HEK293 (cell line): ENCODE measurements around the gene CCDC88C.

Experiments
- CTCF ChIA-PET: fragments of 350-600 bp; formaldehyde crosslinking; extraction: SDS; loops from one replicate; lab custom pipeline; 2021; ENCODE audit warnings: antibody characterized with exemption; lab: Yijun Ruan, JAX
- POLR2A ChIA-PET: fragments of 300-600 bp; formaldehyde crosslinking; extraction: SDS; loops from one replicate; lab custom pipeline; 2020; ENCODE audit warnings: antibody characterized with exemption, inconsistent platforms; lab: Yijun Ruan, JAX
- H3K27ac ChIP-seq: fragments of 200-500 bp; sonication (Bioruptor generic); 2 replicates; pipeline ENCODE4 v1.5.1; 2014; ENCODE audit warnings: low read depth, low read length, control low read depth, inconsistent platforms; ENCODE audit errors: extremely low read depth
- H3K36me3 ChIP-seq, 2 experiments: fragments of 200-500 bp in 1 of 2; sonication (Bioruptor generic) in 1 of 2; 1 replicate in 1 of 2; 2 replicates in 1 of 2; pipeline ENCODE4 v1.5.1; 2014 to 2017; ENCODE audit warnings: inconsistent platforms in 2 of 2, low read length in 2 of 2; ENCODE audit not compliant: control insufficient read depth in 2 of 2, insufficient read depth in 1 of 2
- H3K4me1 ChIP-seq: fragments of 200-500 bp; sonication (Bioruptor generic); 2 replicates; pipeline ENCODE4 v1.5.1; 2014; ENCODE audit warnings: mild to moderate bottlenecking, low read length, inconsistent platforms; ENCODE audit not compliant: control insufficient read depth, insufficient read depth
- H3K4me3 ChIP-seq: 2 replicates; pipeline ENCODE4 v1.5.1; 2011; ENCODE audit warnings: low read depth, mild to moderate bottlenecking, control low read depth, low read length, moderate library complexity
- H3K9me3 ChIP-seq: fragments of 200-500 bp; sonication (Bioruptor generic); 2 replicates; pipeline ENCODE4 v1.5.1; 2014; ENCODE audit warnings: low read depth, low read length, inconsistent platforms; ENCODE audit not compliant: control insufficient read depth, insufficient read depth
- CTCF ChIP-seq: fragments of 450-650 bp; formaldehyde crosslinking; IDR thresholded peaks from 2 replicates; pipeline ENCODE4 v1.5.1; 2016; ENCODE audit warnings: missing biosample characterization, missing genetic modification characterization
- KLF1 ChIP-seq: fragments of 450-650 bp; formaldehyde crosslinking; IDR thresholded peaks from 2 replicates; pipeline ENCODE4 v1.5.1; 2016; ENCODE audit warnings: missing biosample characterization, missing genetic modification characterization
- MYNN ChIP-seq: fragments of 450-650 bp; formaldehyde crosslinking; IDR thresholded peaks from 2 replicates; pipeline ENCODE4 v1.5.1; 2016; ENCODE audit warnings: missing biosample characterization, missing genetic modification characterization, borderline replicate concordance
- OSR2 ChIP-seq: fragments of 450-650 bp; formaldehyde crosslinking; IDR thresholded peaks from 2 replicates; pipeline ENCODE4 v1.5.1; 2016; ENCODE audit warnings: missing biosample characterization, missing genetic modification characterization
- PRDM10 ChIP-seq: fragments of 450-650 bp; formaldehyde crosslinking; IDR thresholded peaks from 2 replicates; pipeline ENCODE4 v1.5.1; 2016; ENCODE audit warnings: missing biosample characterization, missing genetic modification characterization
- ZBTB11 ChIP-seq: fragments of 450-650 bp; formaldehyde crosslinking; conservative IDR thresholded peaks from 2 replicates; pipeline ENCODE4 v1.5.1; 2016; ENCODE audit warnings: low read depth, missing biosample characterization, missing genetic modification characterization
- ZBTB6 ChIP-seq: fragments of 450-650 bp; formaldehyde crosslinking; IDR thresholded peaks from 2 replicates; pipeline ENCODE4 v1.5.1; 2017; ENCODE audit warnings: missing biosample characterization, missing genetic modification characterization
- ZNF132 ChIP-seq: fragments of 450-650 bp; formaldehyde crosslinking; IDR thresholded peaks from 2 replicates; pipeline ENCODE4 v1.5.1; 2017; ENCODE audit warnings: missing biosample characterization, missing genetic modification characterization, borderline replicate concordance
- ZNF157 ChIP-seq: fragments of 450-650 bp; formaldehyde crosslinking; IDR thresholded peaks from 2 replicates; pipeline ENCODE4 v1.5.1; 2016; ENCODE audit warnings: missing biosample characterization, missing genetic modification characterization
- ZNF23 ChIP-seq: fragments of 450-650 bp; formaldehyde crosslinking; IDR thresholded peaks from 2 replicates; pipeline ENCODE4 v1.5.1; 2016; ENCODE audit warnings: missing biosample characterization, missing genetic modification characterization, borderline replicate concordance
- ZNF24 ChIP-seq: fragments of 450-650 bp; formaldehyde crosslinking; IDR thresholded peaks from 2 replicates; pipeline ENCODE4 v1.5.1; 2016; ENCODE audit warnings: missing biosample characterization, missing genetic modification characterization
- ZNF266 ChIP-seq: fragments of 450-650 bp; formaldehyde crosslinking; IDR thresholded peaks from 2 replicates; pipeline ENCODE4 v1.5.1; 2016; ENCODE audit warnings: missing biosample characterization, missing genetic modification characterization, low read depth
- ZNF354C ChIP-seq: fragments of 450-650 bp; formaldehyde crosslinking; IDR thresholded peaks from 2 replicates; pipeline ENCODE4 v1.5.1; 2016; ENCODE audit warnings: missing biosample characterization, missing genetic modification characterization, low read depth, borderline replicate concordance
- ZNF404 ChIP-seq: fragments of 450-650 bp; formaldehyde crosslinking; IDR thresholded peaks from 2 replicates; pipeline ENCODE4 v1.5.1; 2017; ENCODE audit warnings: missing biosample characterization, missing genetic modification characterization
- ZNF548 ChIP-seq: fragments of 450-650 bp; formaldehyde crosslinking; IDR thresholded peaks from 2 replicates; pipeline ENCODE4 v1.5.1; 2016; ENCODE audit warnings: missing biosample characterization, missing genetic modification characterization
- ZNF610 ChIP-seq: fragments of 450-650 bp; formaldehyde crosslinking; IDR thresholded peaks from 2 replicates; pipeline ENCODE4 v1.5.1; 2016; ENCODE audit warnings: missing biosample characterization, missing genetic modification characterization, borderline replicate concordance
- ZNF626 ChIP-seq: fragments of 450-650 bp; sonication (Bioruptor Pico); formaldehyde crosslinking; IDR thresholded peaks from 2 replicates; pipeline ENCODE4 v1.5.1; 2018; ENCODE audit warnings: missing biosample characterization, missing genetic modification characterization, inconsistent platforms
- ZNF701 ChIP-seq: fragments of 450-650 bp; formaldehyde crosslinking; IDR thresholded peaks from 2 replicates; pipeline ENCODE4 v1.5.1; 2016; ENCODE audit warnings: missing biosample characterization, missing genetic modification characterization

The CCDC88C gene

GRCh38 chr14:91271639-91272038 lies 146.0 kb downstream of the CCDC88C start:
- POLR2A ChIA-PET, result no interaction called here
- no peak overlapping the region for H3K4me3 ChIP-seq
- no peak overlapping the region for H3K27ac ChIP-seq
- no peaks in the 10 kb centered on the region for H3K4me1 ChIP-seq
- no peaks in the 10 kb centered on the region for H3K9me3 ChIP-seq
- peaks cover 0 to 11% of the 10 kb centered on the region in 2 experiments; a peak in 2 of 3 replicates for H3K36me3 ChIP-seq
- TF ChIP-seq ZNF24 (tag by site-specific recombination) (no peak), ZNF157 (no peak), ZNF548 (tag by site-specific recombination) (no peak), OSR2 (no peak), ZNF701 (tag by site-specific recombination) (no peak), ZNF23 (tag by site-specific recombination) (no peak), ZNF266 (tag by site-specific recombination) (no peak), ZNF132 (tag by site-specific recombination) (no peak), MYNN (no peak), ZNF626 (tag by site-specific recombination) (no peak), ZBTB11 (tag by site-specific recombination) (no peak), ZNF610 (no peak), ZBTB6 (tag by site-specific recombination) (no peak)
- CTCF ChIA-PET, result interaction anchor here (0.7 kb wide), 1 partner anchor 15 kb away, joined by 3 read pairs; no protein-coding TSS in a partner anchor

GRCh38 chr14:91270619-91271018 lies 147.0 kb downstream of the CCDC88C start:
- TF ChIP-seq CTCF (no peak), KLF1 (tag by site-specific recombination) (0 out of 2 replicates have a peak, but pooled peaks have one; percentile 17), PRDM10 (tag by site-specific recombination) (peak; percentile 67), ZNF404 (no peak), ZNF354C (no peak)
- ChIA-PET POLR2A (no interaction called here), CTCF (no interaction called here)
- Histone ChIP-seq H3K4me1 (no peaks in the 10 kb centered on the region), H3K36me3 (peaks cover 0 to 7% of the 10 kb centered on the region in 2 experiments; a peak in 2 of 3 replicates), H3K9me3 (no peaks in the 10 kb centered on the region), H3K4me3 (no peak overlapping the region), H3K27ac (no peak overlapping the region)
